CD1c-positive myeloid dendritic cell (primary cell): ENCODE measurements around the gene PTCH1.

Experiments
- DNase-seq: peaks from one replicate; pipeline ENCODE4 v3.0.0-alpha.2; 2016; ENCODE audit errors: extremely low spot score

The PTCH1 gene

DNA sequence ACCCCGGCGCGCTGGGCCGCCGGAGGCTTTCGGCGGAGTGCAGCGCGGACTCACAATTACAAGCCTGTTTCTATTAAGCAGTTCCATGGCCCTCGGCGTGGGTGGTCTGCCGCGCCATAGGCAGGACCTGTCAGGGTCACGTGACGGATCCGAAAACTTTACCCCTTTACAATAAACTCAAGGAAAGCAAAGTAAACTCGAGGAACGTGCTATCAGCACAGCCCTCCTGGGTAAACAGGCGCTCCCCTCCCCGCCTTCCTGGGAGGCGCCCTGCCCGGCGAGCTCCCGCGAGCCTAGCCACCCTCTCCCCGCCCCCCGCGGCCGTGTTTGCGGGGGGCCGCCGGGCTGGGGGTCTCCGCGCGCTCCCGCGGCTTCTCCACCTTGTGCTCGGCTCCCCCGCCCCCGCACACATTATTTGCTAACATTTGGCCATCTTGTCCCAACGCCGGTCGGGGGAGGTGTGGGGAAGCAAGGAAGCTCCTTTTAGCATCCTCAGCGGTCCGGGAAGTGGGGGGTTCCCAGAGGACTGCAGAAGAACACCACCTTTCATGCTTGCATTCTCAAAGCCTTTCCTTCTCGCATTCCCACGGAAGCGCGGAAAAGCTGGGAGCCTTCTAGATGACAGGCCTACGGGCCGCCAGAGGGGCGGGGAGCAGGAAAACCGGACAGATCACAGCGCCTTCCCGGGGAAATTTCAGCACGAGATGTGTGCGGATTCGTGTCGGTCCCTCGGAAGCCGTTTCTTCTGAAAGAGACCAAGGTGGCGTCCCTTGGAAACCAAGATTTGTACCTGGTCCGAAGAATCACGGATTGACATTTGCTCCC, at the start of gene PTCH1:
Gene PTCH1 (minus strand): TSS at position 238 of the 825 bp plus-strand sequence.
- peak; percentile 13 for DNase-seq

GRCh38 chr9:95565982-95566381, 49.2 kb upstream of the PTCH1 start:
- no peak for DNase-seq

GRCh38 chr9:95561913-95562312, 45.1 kb upstream of the PTCH1 start:
- no peak for DNase-seq

GRCh38 chr9:95557142-95557541, 40.4 kb upstream of the PTCH1 start:
- DNase-seq = no peak

- DNase-seq = no peak
These were observed 39.8 kb upstream of the PTCH1 start for GRCh38 chr9:95556521-95556920.

- DNase-seq = no peak
These were observed 36.2 kb upstream of the PTCH1 start for GRCh38 chr9:95552814-95553546.

DNA sequence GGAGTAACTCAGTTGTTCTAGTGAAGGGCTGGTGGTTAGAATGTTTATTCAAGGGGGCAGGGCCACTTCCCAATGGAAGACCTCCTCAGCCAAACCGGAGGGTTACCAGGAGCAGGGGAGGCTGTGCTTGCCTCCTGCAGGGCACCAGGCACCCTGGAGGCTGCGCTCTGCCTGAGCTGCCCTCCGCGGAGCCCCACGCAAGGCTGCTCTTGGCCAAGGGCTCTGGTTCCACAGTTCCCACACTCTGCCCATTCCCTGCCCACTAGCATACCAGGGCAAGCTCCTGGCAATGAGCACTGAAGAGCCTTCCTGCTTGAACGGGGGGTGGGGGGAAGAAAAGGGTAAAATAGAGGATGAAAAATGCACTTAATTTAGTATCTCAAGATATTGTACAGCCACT, 35.5 kb upstream of the PTCH1 start:
- DNase-seq = no peak

GRCh38 chr9:95551406-95551805, 34.6 kb upstream of the PTCH1 start:
- no peak for DNase-seq

DNA sequence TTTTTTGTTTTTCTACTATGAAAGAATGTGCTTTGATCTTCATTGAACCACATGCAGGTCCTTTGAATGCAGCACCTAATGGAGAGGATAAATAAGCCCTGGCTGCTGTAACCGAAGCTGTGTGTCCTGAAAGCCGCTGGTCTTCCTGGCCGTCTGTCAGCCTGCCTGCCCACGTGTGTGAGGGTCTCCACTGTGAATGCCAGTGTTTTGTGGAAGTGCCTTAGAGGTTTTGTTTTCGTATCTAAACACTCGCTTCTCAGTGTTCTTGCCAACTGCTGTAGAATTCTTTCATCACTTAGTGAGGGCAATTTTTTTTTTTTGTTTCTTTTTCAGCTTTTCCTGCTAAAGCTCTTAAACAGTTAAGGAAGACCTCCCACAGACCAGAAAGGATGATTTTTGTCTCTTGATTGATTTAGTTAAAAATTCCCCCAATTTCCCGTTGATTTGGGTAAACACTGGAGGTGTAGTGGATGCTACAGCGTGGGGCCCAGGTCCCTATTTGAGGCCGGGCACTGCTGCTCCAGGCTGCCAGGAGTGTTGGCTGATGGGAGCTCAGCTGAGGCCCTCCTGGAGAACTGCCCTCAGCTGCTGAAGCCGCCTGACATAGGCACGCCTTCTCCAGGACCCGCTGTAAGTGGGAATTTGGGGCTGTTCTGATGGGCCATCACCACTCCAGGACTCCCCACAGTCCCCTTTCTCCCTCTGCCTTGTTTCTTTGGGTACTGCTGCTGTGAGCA, 29.2 kb upstream of the PTCH1 start:
- DNase-seq = no peak

- no peak for DNase-seq
These were observed 17.4 kb upstream of the PTCH1 start for GRCh38 chr9:95533996-95534680.

DNA sequence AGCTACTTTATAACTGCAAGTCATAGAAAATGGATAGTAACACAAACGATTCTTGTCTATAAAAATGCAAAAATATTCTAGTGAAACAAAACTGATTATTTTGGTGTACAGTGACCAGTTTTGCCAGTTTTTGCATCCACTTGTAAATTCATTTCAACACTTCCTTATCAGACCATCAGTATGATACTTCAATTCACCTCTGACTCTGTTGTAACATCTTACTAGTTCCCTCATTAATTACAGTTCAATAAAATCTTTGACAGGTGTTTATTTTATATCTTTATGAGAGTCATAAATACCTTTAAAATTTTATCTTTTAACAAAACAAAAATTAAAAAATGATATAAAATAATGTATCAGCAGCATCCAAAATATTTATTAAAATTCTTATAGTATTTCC, 13.1 kb upstream of the PTCH1 start:
- DNase-seq = no peak

DNA sequence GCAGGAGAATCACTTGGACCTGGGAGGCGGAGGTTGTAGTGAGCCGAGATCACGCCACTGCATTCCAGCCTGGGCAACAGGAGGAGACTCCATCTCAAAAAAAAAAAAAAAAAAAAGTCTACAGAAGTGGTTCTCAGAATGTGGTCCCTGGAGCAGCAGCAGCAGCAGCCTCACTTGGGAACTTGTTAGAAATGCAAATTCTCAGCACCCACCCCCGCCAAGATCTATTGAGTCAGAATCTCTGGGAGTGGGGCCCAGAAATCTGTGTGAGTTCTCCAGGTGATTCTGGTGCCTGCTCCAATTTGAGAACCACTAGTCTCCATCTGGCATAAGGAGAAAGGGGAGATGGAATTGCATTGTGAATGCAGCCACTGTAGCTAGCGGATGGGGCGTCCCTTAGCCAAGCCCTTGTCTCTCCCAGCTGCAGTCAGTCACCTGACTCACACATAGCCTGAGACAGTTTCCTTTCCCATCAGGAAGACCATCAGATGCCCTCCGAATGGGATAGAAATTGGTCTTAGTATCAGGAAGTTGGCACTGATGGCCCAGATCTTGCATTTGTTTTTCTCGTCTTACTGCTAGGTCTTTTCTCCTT, 12.2 kb upstream of the PTCH1 start:
- no peak for DNase-seq

DNA sequence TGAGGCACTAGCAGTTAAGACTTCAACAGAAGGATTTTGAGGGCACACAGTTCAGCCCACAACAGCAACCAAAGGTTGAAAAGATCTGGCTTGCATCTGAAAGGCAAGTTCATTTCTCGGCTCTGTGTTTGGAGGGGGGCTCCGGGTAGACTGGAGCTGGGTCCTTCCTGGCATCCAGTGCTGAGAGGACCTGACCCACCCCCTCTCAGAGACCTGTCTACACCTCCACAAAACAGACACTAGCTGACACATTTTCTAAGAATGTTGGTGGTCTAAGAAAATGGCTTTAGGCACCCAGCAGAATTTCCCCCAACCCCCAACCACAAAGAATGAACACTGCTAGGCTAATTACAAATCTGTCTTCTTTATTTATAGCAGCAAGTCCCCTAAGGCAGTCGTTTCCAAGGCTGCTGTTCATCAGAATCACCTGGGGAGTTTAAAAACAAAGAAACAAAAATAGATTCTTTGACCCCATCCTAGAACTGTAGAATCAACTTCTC, 6.2 kb upstream of the PTCH1 start:
- DNase-seq = no peak

DNA sequence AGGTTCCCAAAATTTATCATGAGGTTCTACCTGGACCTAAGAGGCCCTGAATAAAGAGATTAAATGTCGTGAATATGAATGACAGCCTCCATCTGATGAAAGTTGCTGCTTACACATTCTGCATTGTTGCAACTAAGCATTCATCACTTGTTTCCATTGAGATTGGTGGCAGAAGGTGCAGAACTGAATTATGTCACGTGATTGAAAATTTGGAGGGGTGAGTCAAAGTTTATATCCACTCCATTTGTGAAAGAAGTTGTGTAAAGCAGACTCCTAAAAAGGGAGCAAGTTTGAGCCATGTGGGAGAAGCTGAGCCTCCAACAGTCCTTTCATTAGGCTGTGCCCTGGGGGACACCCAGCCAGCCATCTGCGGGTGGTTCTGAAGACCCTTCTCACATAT, 4.9 kb upstream of the PTCH1 start:
- DNase-seq = no peak

DNA sequence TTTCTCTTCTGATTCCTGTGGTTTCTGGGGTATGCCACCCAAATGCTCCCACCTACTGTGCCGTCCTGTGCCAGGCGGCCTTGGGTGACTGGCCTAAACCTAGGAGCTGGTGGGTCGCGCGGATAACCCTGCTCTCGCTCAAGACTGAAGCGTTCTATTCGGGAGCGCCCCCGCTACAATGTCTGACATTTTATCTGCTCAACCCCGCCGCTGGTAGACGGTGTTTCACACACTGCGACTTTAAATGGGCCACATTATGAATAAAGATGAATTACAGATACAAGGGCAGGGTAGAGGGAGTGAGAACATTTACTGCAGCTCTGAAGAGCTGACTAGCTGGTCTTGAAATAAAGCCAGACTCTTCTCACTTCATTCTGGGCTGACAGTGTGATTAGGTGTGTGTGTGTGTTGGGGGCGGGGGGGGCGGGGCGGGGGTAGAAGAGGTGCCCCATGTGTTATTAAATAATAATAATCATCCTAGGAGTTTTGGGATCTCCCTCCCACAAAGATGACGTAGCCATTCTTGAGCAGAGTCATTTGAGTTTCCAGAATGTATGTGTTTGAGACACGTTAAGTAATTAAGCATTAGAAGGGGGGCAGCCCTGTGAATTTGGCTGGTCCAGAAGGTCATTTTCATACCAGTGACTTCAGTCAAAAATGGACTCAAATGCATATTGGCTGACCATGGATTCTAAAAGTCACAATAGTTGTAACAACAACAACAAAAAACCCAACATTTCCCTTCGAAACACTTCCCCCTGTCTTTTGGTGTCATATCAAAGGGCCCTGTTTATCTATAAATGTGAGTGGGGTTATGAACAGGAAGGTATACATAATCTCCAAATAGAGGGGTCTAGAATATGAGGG, 1.0 kb upstream of the PTCH1 start:
- DNase-seq = no peak

DNA sequence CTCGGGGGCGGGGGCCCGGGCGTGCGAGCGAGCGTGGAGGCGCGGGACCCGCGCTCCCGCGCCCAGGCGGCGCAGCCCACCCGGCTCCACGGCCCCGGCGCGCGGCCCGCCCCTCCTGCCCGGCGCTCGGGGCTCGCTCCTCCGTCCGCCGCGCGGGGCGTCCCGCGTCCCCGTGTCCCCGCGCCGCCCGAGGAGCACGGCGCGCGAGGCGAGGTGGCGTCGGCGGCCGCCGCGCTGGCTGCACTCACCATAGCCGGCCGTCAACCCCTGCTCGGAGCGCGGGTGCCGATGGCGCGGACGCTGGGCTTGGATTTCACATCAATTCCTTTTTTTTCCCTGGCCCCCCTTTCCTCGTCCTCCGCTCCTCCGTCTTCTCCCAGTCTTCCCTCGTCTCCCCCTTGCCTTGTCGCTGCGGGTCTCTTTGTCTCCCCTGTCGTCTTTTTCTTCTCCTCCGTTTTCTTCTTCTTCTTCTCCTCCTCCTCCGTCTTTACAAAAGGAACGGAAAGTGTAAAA, 494 bp downstream of the PTCH1 start:
- no peak for DNase-seq

DNA sequence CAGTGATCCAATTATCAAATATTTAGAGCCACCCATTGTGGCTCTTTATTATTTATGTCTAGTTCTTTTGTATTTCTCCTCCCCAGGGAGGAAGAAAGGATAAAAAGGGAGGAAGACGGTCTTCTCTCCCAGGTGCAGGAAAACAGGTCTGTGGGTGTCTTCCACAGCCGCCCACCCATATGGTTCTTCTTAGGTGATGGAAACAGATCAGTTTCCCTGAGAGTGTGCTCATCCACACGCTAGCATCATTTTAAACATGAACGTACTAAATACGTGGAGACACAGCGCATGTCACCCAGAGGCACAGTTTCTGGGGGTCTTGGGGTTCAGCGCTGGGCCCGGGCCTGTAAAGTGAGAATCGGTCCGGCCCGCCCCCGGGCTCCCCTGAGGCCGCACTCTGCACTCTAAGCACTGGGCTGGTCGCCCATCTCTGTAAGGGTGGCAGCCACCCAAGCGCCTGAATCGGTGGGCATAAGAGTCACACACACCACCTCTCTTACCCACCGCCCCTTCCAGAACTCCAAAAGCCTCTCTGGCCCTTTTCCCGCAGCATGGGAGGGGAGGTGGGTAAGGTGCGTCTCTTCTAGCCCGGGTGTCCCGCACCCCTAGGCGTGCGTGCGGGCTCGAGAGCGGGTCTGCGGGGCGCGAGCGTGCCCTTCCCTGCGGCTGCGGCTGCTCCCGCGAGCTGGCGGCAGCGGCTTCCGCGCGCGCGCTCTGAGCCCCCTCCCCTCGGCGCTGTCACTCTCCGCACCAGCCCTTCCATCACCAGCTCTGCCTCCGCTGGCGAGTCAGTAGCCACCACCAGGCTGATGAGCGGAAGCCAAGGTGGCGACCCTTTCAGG, 1.3 kb downstream of the PTCH1 start:
- no peak for DNase-seq

DNA sequence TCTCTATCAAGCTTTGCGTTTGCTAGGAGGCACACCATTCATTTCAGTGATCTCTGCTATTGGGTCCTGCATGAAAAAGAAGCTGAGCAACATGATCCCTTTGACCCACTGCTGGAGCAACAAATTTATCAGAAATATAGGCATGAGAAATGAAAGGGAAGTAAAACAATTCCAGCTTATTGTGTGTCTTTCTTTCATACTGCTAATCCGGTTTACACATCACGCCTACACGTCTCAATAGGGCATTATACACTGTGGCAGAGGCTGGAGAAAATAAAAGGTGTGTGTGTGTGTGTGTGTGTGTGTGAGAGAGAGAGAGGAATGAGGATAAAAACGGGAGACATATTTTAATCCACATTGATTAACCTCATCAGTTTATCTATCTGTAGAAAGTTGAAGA, 2.4 kb downstream of the PTCH1 start:
- DNase-seq = no peak

DNA sequence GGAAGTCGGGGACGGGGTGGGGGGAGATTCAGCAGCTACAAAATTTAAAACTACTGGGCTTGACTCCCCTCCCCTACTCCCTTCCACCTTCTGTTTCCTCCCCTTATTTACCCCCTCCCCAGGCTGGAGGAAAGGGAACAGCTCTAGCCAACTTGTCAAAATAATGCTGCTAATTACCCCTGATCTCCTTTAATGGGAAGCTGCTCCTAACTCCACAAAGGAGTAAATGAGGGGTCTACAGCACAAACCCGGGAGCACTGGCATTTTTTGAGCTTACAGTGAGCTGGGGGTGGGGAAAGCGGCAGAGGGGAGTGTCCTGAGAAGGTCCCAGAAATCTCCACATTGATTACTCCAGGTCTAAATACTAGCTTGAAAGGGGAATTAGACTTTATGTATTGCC, 3.1 kb downstream of the PTCH1 start:
- DNase-seq = no peak
